Loucy (cell line): ENCODE data around the gene PPP1R14B.

Experiments used
- H2AFZ ChIP-seq: fragments of 200-600 bp; sonication (generic); 2 replicates; pipeline ENCODE4 v1.6.0; 2016; ENCODE audit warnings: antibody characterized with exemption, mild to moderate bottlenecking, low read length, moderate library complexity
- H3F3A ChIP-seq: fragments of 200-600 bp; 2 replicates; pipeline ENCODE4 v1.6.0; 2016; ENCODE audit warnings: antibody characterized with exemption, low read depth, mild to moderate bottlenecking
- H3K27me3 ChIP-seq: fragments of 200-600 bp; sonication (generic); 2 replicates; pipeline ENCODE4 v1.6.1; 2014; ENCODE audit warnings: low read length, mild to moderate bottlenecking; ENCODE audit not compliant: insufficient read depth, poor library complexity, severe bottlenecking
- H3K36me3 ChIP-seq: fragments of 200-600 bp; sonication (generic); 2 replicates; pipeline ENCODE4 v1.6.1; 2016; ENCODE audit warnings: low read length; ENCODE audit not compliant: insufficient read depth
- H3K4me1 ChIP-seq: fragments of 200-600 bp; sonication (generic); 2 replicates; pipeline ENCODE4 v1.5.1; 2014; ENCODE audit warnings: low read length, mild to moderate bottlenecking; ENCODE audit not compliant: insufficient read depth, poor library complexity, severe bottlenecking
- H3K4me2 ChIP-seq: fragments of 200-600 bp; sonication (generic); 2 replicates; pipeline ENCODE4 v1.6.0; 2014; ENCODE audit warnings: antibody characterized with exemption, low read length, low read depth, mild to moderate bottlenecking; ENCODE audit not compliant: poor library complexity, severe bottlenecking
- H3K4me3 ChIP-seq: fragments of 200-600 bp; sonication (generic); 2 replicates; pipeline ENCODE4 v1.5.1; 2014; ENCODE audit warnings: low read length, mild to moderate bottlenecking, mixed read lengths; ENCODE audit not compliant: poor library complexity, severe bottlenecking
- H3K79me2 ChIP-seq: fragments of 200-600 bp; sonication (generic); 2 replicates; pipeline ENCODE4 v1.6.1; 2014; ENCODE audit warnings: low read length; ENCODE audit not compliant: insufficient read depth
- H3K9ac ChIP-seq: fragments of 200-600 bp; sonication (generic); 2 replicates; pipeline ENCODE4 v1.6.0; 2014; ENCODE audit warnings: mild to moderate bottlenecking, low read depth, low read length, moderate library complexity; ENCODE audit not compliant: poor library complexity, severe bottlenecking
- H3K9me2 ChIP-seq: fragments of 200-600 bp; sonication (generic); replicated peaks from 2 replicates; pipeline ENCODE4 v1.6.1; 2016; ENCODE audit warnings: low read depth, low read length, mixed read lengths
- H3K9me3 ChIP-seq: fragments of 200-600 bp; sonication (generic); 2 replicates; pipeline ENCODE4 v1.6.1; 2014; ENCODE audit warnings: mild to moderate bottlenecking, antibody characterized with exemption, low read length, low read depth; ENCODE audit not compliant: insufficient read depth
- H4K20me1 ChIP-seq: fragments of 200-600 bp; sonication (generic); 2 replicates; pipeline ENCODE4 v1.6.0; 2014; ENCODE audit warnings: antibody characterized with exemption, low read length, mild to moderate bottlenecking; ENCODE audit not compliant: insufficient read depth, poor library complexity, severe bottlenecking
- CTCF ChIP-seq: fragments of 200-600 bp; sonication (generic); conservative IDR thresholded peaks from 2 replicates; pipeline ENCODE4 v1.5.1; 2014; ENCODE audit warnings: mild to moderate bottlenecking, antibody characterized with exemption, low read length
- EZH2phosphoT487 ChIP-seq: fragments of 200-600 bp; IDR thresholded peaks from 2 replicates; pipeline ENCODE4 v1.6.1; 2018; ENCODE audit warnings: antibody characterized with exemption, mild to moderate bottlenecking, moderate library complexity, borderline replicate concordance

Gene PPP1R14B

GRCh38 chr11:64268025-64268892, 21.5 kb upstream of the PPP1R14B start:
- Histone ChIP-seq H3K9me2 (no peaks in the 10 kb centered on the region), H2AFZ (no peak overlapping the region), H3K36me3 (no peaks in the 10 kb centered on the region), H3K4me2 (peak overlapping the region; percentile 82), H3K9ac (peak overlapping the region; percentile 87), H4K20me1 (no peaks in the 10 kb centered on the region), H3K9me3 (no peaks in the 10 kb centered on the region), H3K4me1 (peaks cover 27% of the 10 kb centered on the region), H3F3A (peaks cover 6% of the 10 kb centered on the region; the same call in 1 of the 2 replicates), H3K79me2 (no peaks in the 10 kb centered on the region; the same call in 1 of the 2 replicates), H3K4me3 (peak overlapping the region; percentile 74), H3K27me3 (no peaks in the 10 kb centered on the region)
- TF ChIP-seq CTCF, result no peak

- Histone ChIP-seq H3K9me3 (no peaks in the 10 kb centered on the region), H3K9me2 (no peaks in the 10 kb centered on the region), H2AFZ (no peak overlapping the region), H3K4me2 (peak overlapping the region; percentile 82), H3K79me2 (no peaks in the 10 kb centered on the region; the same call in 1 of the 2 replicates), H3K27me3 (no peaks in the 10 kb centered on the region), H4K20me1 (no peaks in the 10 kb centered on the region), H3K36me3 (no peaks in the 10 kb centered on the region), H3K9ac (peak overlapping the region; percentile 87), H3K4me1 (peaks cover 24% of the 10 kb centered on the region), H3K4me3 (no peak overlapping the region), H3F3A (peaks cover 6% of the 10 kb centered on the region; the same call in 1 of the 2 replicates)
- no peak for TF ChIP-seq EZH2phosphoT487
- no peak for TF ChIP-seq CTCF
Observed at GRCh38 chr11:64267207-64267945, 20.6 kb upstream of the PPP1R14B start.

DNA sequence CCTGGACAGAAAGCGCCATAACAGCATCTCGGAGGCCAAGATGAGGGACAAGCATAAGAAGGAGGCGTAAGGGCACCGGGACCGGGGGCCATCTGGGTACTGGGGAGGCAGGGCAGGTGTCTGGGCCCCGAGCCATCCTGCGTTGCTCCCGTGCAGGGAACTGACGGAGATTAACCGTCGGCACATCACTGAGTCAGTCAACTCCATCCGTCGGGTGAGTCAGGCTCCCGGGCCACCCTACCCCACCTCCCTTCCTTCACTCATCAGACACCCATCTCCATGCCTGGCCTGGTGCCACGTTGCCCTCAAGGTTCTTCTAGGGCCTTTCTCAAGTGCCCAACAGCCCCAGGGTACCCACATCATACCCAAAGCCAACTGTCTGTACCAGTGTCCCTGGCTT, 19.6 kb upstream of the PPP1R14B start:
- H2AFZ ChIP-seq, result no peak overlapping the region
- no peak overlapping the region for H3K4me2 ChIP-seq
- TF ChIP-seq CTCF, result no peak
- no peak for TF ChIP-seq EZH2phosphoT487
- H3F3A ChIP-seq, result peaks cover 6% of the 10 kb centered on the region; the same call in 1 of the 2 replicates
- H3K9me3 ChIP-seq, result no peaks in the 10 kb centered on the region
- H3K9ac ChIP-seq, result no peak overlapping the region
- H3K4me1 ChIP-seq, result peaks cover 14% of the 10 kb centered on the region
- H3K36me3 ChIP-seq, result no peaks in the 10 kb centered on the region
- no peak overlapping the region for H3K4me3 ChIP-seq
- H4K20me1 ChIP-seq, result no peaks in the 10 kb centered on the region
- no peaks in the 10 kb centered on the region for H3K9me2 ChIP-seq
- H3K27me3 ChIP-seq, result no peaks in the 10 kb centered on the region
- no peaks in the 10 kb centered on the region for H3K79me2 ChIP-seq
